ENCODE data around the gene SEPTIN11.

DNA sequence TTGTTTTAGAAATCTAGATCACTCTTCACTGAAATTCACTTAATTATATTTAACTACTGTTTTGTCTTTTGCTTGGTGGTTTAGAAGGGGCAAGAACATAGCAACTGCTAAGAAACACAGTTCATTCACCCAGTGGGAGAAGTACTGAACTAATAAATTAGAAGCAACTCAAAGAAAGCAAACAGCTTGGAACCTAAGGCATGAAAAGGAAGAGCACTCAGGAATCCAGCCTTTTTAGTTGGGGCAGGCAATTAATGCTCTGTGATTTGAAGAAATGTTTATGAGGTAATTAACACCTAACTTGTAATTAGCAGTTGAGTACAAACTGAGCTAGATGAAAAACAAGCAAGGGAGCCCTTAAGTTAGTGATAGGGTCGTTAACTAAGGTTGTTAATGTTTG is 22.8 kb downstream of the SEPTIN11 start:
- TF ChIP-seq, protein P1, sequence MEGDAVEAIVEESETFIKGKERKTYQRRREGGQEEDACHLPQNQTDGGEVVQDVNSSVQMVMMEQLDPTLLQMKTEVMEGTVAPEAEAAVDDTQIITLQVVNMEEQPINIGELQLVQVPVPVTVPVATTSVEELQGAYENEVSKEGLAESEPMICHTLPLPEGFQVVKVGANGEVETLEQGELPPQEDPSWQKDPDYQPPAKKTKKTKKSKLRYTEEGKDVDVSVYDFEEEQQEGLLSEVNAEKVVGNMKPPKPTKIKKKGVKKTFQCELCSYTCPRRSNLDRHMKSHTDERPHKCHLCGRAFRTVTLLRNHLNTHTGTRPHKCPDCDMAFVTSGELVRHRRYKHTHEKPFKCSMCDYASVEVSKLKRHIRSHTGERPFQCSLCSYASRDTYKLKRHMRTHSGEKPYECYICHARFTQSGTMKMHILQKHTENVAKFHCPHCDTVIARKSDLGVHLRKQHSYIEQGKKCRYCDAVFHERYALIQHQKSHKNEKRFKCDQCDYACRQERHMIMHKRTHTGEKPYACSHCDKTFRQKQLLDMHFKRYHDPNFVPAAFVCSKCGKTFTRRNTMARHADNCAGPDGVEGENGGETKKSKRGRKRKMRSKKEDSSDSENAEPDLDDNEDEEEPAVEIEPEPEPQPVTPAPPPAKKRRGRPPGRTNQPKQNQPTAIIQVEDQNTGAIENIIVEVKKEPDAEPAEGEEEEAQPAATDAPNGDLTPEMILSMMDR (IDR thresholded peaks at IDR 0.05; ENCODE audit: insufficient read depth, low read length, poor library complexity, severe bottlenecking) = no peak
- TF ChIP-seq EZH2phosphoT487 (conservative IDR thresholded peaks at IDR 0.05; ENCODE audit: low read length) = no peak
